T-helper 17 cell (primary cell): ENCODE measurements around the gene TACC2. TPM values are rescaled to one million over a fixed set of nuclear protein-coding genes. Genes with fewer than 3 reads are reported as not detected.

Experiments
- ATAC-seq: fragments of 150-1000 bp; cut with Tn5 transposase; 2 replicates; pipeline ENCODE4 v1.10.0; 2021; ENCODE audit warnings: mild to moderate bottlenecking, moderate library complexity
- DNase-seq, 3 donors: peaks; one replicate each; pipeline versions ENCODE4 v3.0.0 to v3.0.0-alpha.2; 2020 to 2021
- H3K9me3 ChIP-seq: one replicate; pipeline ENCODE4 v1.7.0; 2013; ENCODE audit warnings: low read length, mild to moderate bottlenecking; ENCODE audit not compliant: control insufficient read depth, poor library complexity, severe bottlenecking
- H3K27ac Mint-ChIP-seq: one replicate; pipeline ENCODE4 v1.8.0; 2022; ENCODE audit warnings: mild to moderate bottlenecking, moderate library complexity, mixed read lengths
- H3K27me3 Mint-ChIP-seq: one replicate; pipeline ENCODE4 v1.8.0; 2022; ENCODE audit warnings: mixed read lengths
- H3K36me3 Mint-ChIP-seq: one replicate; pipeline ENCODE4 v1.8.0; 2022; ENCODE audit warnings: low read depth, mixed read lengths
- H3K4me1 Mint-ChIP-seq: one replicate; pipeline ENCODE4 v1.8.0; 2022; ENCODE audit warnings: mild to moderate bottlenecking, mixed read lengths
- H3K4me3 Mint-ChIP-seq: one replicate; pipeline ENCODE4 v1.8.0; 2022; ENCODE audit warnings: mild to moderate bottlenecking, moderate library complexity, mixed read lengths
- total RNA-seq, 4 donors: library from RNA in 2 of 4; stranded (reverse) in 2 of 4; gene quantifications; one replicate each; pipeline ENCODE4 v1.2.3 and lab custom pipeline; 2022 to 2026

TACC2 gene
- total RNA-seq, 2 donors from 2014 or later, result not detected

DNA sequence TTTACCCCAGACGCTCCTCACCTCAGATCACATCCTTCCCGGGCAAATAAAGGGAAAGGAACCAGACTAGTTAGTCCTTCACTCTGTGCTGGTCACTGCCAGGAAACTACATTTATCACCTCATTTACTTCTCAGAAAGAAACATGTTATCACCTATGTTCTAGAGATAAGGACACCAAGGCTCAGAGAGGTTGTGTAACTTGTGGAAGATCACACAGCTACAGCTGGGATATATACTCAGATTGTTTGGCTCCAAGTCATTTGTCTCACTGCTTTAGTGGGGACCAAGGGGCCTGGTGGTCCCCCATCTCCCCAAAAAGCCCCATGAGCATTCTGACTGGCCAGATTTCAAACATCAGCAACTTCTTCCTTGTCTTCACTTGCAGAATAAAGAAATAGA is 264.6 kb downstream of the TACC2 start:
- DNase-seq, result no peak
- Mint-ChIP-seq H3K27ac (no peak overlapping the region), H3K4me3 (no peak overlapping the region), H3K4me1 (no peaks in the 10 kb centered on the region), H3K36me3 (no peaks in the 10 kb centered on the region), H3K27me3 (peaks cover 53% of the 10 kb centered on the region)
- ATAC-seq, result no peak
- no peaks in the 10 kb centered on the region for H3K9me3 ChIP-seq

DNA sequence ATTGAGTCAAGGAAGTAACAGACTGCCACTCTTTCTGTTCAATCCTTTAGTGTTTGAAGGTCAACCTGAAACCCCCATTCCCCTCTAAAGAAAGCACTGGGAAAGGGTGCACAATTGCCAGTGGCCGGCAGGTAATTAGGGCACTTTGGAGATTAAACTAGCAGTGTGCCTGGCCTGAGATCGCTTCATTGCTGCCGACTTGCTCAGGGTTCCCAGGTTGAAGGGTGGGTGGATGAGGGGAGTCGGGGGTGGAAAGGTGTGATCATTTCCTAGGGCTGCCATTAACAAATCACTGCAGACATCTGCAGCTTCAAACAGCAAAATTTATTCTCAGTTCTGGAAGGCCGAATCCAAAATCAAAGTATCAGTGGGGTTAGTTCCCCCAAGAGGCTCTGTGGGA is 265.9 kb downstream of the TACC2 start:
- H3K9me3 ChIP-seq, result no peaks in the 10 kb centered on the region
- no peaks in the 10 kb centered on the region for H3K4me1 Mint-ChIP-seq
- DNase-seq (no peak), ATAC-seq (no peak)
- H3K36me3 Mint-ChIP-seq, result no peaks in the 10 kb centered on the region
- no peak overlapping the region for H3K4me3 Mint-ChIP-seq
- no peak overlapping the region for H3K27ac Mint-ChIP-seq
- peaks cover 47% of the 10 kb centered on the region for H3K27me3 Mint-ChIP-seq

DNA sequence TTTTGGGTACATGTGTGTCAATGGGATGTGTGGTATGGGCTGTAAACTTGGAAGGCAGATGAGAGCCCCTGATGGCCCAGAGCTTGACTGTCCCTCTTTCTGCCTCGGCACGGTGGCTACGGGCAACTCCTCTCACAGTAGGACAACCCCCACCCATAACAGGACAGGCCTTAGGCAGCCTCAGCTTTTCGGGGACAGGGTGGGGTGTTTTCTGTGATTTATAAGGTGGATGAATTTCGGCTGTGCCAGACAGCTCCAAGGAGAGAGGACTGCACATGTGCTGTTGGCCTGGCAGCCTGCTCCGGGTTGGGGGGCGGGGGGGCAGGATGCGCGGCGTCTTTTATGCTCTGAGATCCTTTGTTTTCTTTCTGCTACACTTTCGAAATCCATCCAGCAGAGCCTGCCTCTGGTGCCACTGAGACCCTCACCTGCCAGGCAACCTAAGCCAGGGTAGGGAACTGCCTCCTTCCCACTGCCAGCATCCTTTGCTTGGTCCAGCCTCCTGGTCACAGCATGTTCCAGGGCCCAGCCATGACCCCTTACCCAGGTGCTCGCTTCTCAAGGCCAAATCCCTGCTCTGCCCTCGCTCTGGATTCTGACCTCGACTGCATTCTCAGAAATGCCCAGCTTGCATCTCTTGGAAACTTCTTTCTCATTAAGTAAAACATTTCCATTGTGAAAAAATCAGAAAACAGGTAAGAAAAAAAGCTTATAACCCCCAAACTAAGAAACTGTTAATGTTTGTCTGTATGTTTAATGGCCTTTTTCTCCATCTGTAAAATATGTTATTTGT is 266.7 kb downstream of the TACC2 start:
- H3K4me1 Mint-ChIP-seq, result no peaks in the 10 kb centered on the region
- no peak for DNase-seq
- H3K27me3 Mint-ChIP-seq, result peaks cover 51% of the 10 kb centered on the region
- H3K27ac Mint-ChIP-seq, result no peak overlapping the region
- H3K9me3 ChIP-seq, result no peaks in the 10 kb centered on the region
- no peaks in the 10 kb centered on the region for H3K36me3 Mint-ChIP-seq
- H3K4me3 Mint-ChIP-seq, result no peak overlapping the region
- no peak for ATAC-seq

GRCh38 chr10:122257041-122257440 is 268.1 kb downstream of the TACC2 start:
- DNase-seq, result no peak
- no peak for ATAC-seq
- H3K4me1 Mint-ChIP-seq, result no peaks in the 10 kb centered on the region

DNA sequence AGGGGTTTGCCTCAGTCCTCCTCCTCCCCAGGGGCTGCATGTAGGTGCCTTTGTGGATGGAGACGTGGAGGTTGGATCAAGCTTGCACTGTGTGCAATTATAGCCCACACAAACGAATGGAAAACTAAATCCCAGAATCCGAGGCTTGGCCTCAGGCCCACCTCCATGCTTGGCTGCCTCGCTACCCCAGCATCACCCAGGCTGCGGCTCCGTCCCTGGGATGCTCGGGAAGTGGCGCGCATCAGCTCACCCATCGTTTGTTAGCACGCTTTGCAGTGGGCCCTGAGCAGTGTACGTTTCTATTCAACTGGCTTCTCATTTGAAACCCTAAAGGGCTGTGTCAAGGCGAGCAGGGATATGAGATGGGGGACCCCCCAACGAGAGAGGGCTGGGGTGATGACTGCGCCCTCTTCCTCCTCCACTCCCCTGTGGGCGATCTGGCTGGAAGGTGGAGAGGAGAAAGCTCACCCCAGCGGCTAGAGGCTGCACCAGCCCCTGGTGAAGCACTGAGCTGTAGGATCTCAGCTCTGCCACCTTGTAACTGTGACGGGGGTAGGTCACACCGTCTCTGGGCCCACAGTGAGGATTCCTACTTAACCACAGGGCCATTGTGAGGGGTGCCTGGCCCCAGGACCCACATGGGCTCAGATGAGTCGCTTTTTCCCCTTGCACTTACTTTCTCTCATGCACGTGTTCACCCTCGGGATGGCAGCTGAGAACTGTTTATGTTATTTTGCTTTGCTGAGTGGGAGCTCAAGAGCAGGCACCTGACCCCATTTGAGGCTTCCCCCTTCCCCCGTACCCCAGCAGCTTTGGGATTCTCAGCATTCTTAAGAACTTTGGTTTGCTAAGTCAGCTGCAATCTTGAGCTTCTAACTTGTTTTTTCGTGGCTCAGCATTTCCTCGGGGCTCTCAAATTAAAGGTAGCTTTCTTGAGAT is 269.4 kb downstream of the TACC2 start:
- Mint-ChIP-seq H3K36me3 (no peaks in the 10 kb centered on the region), H3K27me3 (peaks cover 49% of the 10 kb centered on the region), H3K4me1 (no peaks in the 10 kb centered on the region), H3K27ac (no peak overlapping the region), H3K4me3 (no peak overlapping the region)
- no peaks in the 10 kb centered on the region for H3K9me3 ChIP-seq
- ATAC-seq (no peak), DNase-seq (no peak)

More at GRCh38 chr10:122257041-122257440, 268.1 kb downstream of the TACC2 start:
- Mint-ChIP-seq H3K27ac (no peak overlapping the region), H3K27me3 (peaks cover 51% of the 10 kb centered on the region), H3K36me3 (no peaks in the 10 kb centered on the region), H3K4me3 (no peak overlapping the region)
- no peaks in the 10 kb centered on the region for H3K9me3 ChIP-seq

DNA sequence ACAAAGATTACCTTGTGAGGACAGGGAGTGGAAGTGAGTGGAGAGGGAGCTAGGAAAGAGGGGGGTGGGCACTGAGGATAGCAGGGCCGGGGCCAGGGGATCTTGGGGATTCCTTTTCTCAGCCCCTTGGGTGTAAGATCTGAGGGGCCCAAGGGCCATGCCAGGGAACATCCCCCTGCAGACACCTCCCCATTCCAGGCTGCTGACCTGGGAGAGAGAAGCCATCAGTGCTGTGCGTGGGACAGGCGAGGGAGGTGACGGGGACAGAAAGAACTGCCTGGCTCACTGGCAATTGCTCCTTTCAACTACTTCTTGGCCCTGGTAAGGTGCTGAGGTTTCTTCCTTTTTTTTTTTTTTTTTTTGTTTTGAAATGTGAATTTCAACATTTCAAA is 270.1 kb downstream of the TACC2 start:
- DNase-seq (no peak), ATAC-seq (no peak)
- no peaks in the 10 kb centered on the region for H3K9me3 ChIP-seq
- H3K4me3 Mint-ChIP-seq, result no peak overlapping the region
- no peaks in the 10 kb centered on the region for H3K4me1 Mint-ChIP-seq
- H3K27me3 Mint-ChIP-seq, result peaks cover 46% of the 10 kb centered on the region
- H3K27ac Mint-ChIP-seq, result no peak overlapping the region
- H3K36me3 Mint-ChIP-seq, result no peaks in the 10 kb centered on the region

- DNase-seq (no peak), ATAC-seq (no peak)
- peaks cover 44% of the 10 kb centered on the region for H3K27me3 Mint-ChIP-seq
- H3K27ac Mint-ChIP-seq, result no peak overlapping the region
- no peaks in the 10 kb centered on the region for H3K4me1 Mint-ChIP-seq
- no peak overlapping the region for H3K4me3 Mint-ChIP-seq
- H3K36me3 Mint-ChIP-seq, result no peaks in the 10 kb centered on the region
- H3K9me3 ChIP-seq, result no peaks in the 10 kb centered on the region
Observed at GRCh38 chr10:122261584-122261983, 272.6 kb downstream of the TACC2 start.

DNA sequence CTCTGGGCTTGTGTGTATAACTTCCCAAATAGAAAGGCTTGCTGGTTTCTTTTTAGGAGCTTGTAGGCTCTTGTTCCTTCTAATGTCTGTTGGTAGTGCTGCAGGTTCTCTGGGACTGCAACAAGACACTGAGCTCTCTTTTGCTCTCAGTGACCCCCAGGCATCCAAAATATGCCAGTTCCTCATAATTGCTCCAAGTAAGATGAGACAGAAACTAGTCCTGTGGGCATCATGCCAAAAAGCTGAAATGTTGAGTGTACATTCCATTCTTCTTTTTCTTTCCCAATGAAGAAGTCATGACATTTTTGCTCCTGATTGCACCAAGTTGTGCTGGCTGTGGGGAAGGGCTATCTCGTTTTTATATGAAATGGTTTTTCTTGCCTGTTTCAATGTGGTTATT is 275.0 kb downstream of the TACC2 start:
- ATAC-seq, result no peak

DNA sequence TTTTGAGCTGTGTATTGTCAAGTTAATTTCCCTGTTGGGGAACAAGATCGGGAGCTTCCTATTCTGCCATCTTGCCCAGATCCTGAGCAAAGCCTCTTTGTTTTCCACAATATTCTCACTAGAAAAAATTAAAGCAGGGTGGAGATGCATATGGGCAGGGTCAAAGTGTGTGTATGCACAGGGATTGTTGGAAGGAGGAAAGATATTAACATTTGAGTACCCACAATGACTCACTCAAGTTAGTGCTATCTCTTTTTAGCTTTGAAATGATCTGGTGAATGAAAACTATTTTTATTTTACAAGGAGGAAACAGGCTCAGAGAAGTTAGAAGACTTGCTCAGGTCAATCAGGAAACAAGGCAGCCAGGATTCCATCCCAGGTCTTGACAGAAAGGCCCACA is 275.5 kb downstream of the TACC2 start:
- no peaks in the 10 kb centered on the region for H3K36me3 Mint-ChIP-seq
- H3K27ac Mint-ChIP-seq, result no peak overlapping the region
- no peak overlapping the region for H3K4me3 Mint-ChIP-seq
- ATAC-seq (no peak), DNase-seq (no peak)
- no peaks in the 10 kb centered on the region for H3K9me3 ChIP-seq
- peaks cover 52% of the 10 kb centered on the region for H3K27me3 Mint-ChIP-seq
- peaks cover 5% of the 10 kb centered on the region for H3K4me1 Mint-ChIP-seq

More for the DNA sequence above, 275.0 kb downstream of the TACC2 start:
- Mint-ChIP-seq H3K27ac (no peak overlapping the region), H3K27me3 (peaks cover 49% of the 10 kb centered on the region), H3K4me3 (no peak overlapping the region), H3K4me1 (peaks cover 5% of the 10 kb centered on the region), H3K36me3 (no peaks in the 10 kb centered on the region)
- DNase-seq, result no peak
- H3K9me3 ChIP-seq, result no peaks in the 10 kb centered on the region

DNA sequence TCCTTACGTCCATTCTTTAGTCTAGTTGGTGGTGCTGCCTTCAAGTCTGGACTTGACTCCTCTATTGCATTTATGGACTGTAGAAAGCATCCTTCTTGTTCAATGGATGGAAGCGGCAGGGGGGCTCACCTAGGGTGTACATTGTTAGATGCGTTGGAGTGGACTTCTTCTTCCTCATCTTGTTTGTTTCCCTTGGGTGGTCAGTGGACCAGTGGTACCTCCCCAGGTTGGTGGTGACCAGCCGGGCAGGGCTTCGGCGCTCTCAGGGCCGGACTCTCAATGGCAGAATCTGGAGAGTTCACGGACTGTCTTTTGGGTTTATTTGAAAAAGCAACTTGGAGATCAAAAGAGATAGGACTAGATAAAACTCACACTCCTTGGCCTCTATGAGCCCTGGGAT is 276.0 kb downstream of the TACC2 start:
- H3K27ac Mint-ChIP-seq, result no peak overlapping the region
- H3K27me3 Mint-ChIP-seq, result peaks cover 52% of the 10 kb centered on the region
- no peak for DNase-seq
- no peaks in the 10 kb centered on the region for H3K9me3 ChIP-seq
- ATAC-seq, result no peak
- H3K4me1 Mint-ChIP-seq, result peaks cover 5% of the 10 kb centered on the region
- H3K4me3 Mint-ChIP-seq, result no peak overlapping the region
- H3K36me3 Mint-ChIP-seq, result no peaks in the 10 kb centered on the region

DNA sequence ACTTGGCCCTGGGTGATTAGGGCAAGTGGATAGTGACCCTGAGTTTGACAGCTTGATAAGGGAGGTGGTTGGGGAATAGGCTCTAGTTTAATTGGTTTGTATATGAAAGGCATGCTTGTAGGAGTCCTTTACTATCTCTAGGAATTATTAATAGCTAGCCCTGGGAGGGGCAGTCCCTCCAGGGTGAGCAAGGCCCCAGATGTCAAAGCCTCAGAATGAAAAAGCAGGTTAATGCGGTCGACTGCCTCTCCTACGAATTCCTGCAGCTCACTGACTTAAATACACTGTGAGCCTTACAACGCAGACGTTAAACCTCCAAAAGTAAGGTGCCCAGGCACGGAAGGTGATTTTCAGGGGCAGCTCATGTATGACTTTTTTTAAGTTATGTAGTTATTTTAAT is 276.9 kb downstream of the TACC2 start:
- Mint-ChIP-seq H3K36me3 (no peaks in the 10 kb centered on the region), H3K4me1 (peaks cover 5% of the 10 kb centered on the region), H3K27me3 (peaks cover 49% of the 10 kb centered on the region), H3K4me3 (no peak overlapping the region), H3K27ac (no peak overlapping the region)
- no peak for ATAC-seq
- H3K9me3 ChIP-seq, result no peaks in the 10 kb centered on the region
- DNase-seq, result no peak

- Mint-ChIP-seq H3K36me3 (no peaks in the 10 kb centered on the region), H3K27ac (no peak overlapping the region), H3K4me3 (no peak overlapping the region), H3K27me3 (peaks cover 55% of the 10 kb centered on the region), H3K4me1 (peaks cover 5% of the 10 kb centered on the region)
- ATAC-seq, result peak; percentile 80
- H3K9me3 ChIP-seq, result no peaks in the 10 kb centered on the region
- DNase-seq, result peak; percentile 17 to 43 (median 33)
Observed at GRCh38 chr10:122267849-122268737, 279.1 kb downstream of the TACC2 start.
